ENCODE results near the gene C5orf34.
"Not testable (repeated sequence)": the region's sequence is repeated elsewhere in the genome, so short reads cannot be mapped to it uniquely, and the experiment has no call there.

The C5orf34 gene

DNA sequence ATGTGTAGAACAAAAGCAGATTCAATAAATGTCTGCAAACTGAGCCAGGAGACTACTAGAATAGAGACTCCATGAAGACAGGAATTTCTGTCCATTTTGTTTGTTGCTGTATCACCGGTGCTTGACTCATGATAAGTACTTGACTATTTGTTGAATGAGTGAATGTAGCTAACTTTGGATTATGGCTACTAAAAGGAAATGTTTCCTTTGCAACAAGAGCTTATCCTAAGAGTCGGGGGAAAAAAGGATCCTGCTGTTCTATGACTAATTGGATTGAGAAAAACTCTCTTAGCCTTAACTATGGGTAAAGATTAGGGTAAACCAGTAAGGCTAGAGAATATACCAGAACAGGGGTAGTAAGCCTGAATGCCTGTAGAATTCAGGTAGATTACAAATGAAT, 38.4 kb upstream of the C5orf34 start:
- Histone ChIP-seq H3K36me3 (ENCODE audit: control insufficient read depth, insufficient read depth, low read length) (peaks cover 22% of the 10 kb centered on the region), H3K27ac (ENCODE audit: insufficient read depth, low read depth, low read length, poor library complexity, severe bottlenecking) (no peak overlapping the region), H3K9me3 (ENCODE audit: control insufficient read depth, low read length) (no peaks in the 10 kb centered on the region), H3K27me3 (ENCODE audit: control insufficient read depth, insufficient read depth, low read length, poor library complexity, severe bottlenecking) (no peaks in the 10 kb centered on the region), H3K4me1 (ENCODE audit: control insufficient read depth, insufficient read depth, low read length) (peaks cover 22% of the 10 kb centered on the region), H3K4me3 (ENCODE audit: insufficient read depth, low read depth, low read length) (no peak overlapping the region)
- 35 to 57% methylated on average over 2 of the region's 2 CpGs for WGBS, 2 experiments

DNA sequence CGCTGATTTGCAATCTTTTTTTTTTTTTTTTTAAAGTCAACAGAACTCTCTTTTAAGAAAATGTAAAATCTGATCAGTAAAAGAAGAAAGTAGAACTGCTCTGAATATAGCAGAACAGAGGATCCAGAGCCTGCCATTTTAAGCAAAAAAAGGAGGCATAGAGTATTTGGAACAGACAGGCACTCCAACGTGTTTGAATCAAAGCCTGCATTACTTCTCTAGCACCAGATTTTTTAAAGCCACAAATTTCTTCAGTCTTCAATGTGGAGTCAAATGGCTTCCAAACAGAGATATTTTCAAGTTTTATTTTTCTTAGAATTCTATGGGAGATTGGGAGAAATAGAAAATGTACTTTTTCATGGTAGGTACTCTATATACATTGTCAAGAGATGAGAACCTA, 36.8 kb upstream of the C5orf34 start:
- no peak overlapping the region for H3K4me3 ChIP-seq (ENCODE audit: insufficient read depth, low read depth, low read length)
- peaks cover 22% of the 10 kb centered on the region for H3K4me1 ChIP-seq (ENCODE audit: control insufficient read depth, insufficient read depth, low read length)
- 91 to 100% methylated on average over 2 of the region's 2 CpGs for WGBS, 2 experiments
- H3K9me3 ChIP-seq (ENCODE audit: control insufficient read depth, low read length): no peaks in the 10 kb centered on the region
- H3K27ac ChIP-seq (ENCODE audit: insufficient read depth, low read depth, low read length, poor library complexity, severe bottlenecking): no peak overlapping the region
- H3K27me3 ChIP-seq (ENCODE audit: control insufficient read depth, insufficient read depth, low read length, poor library complexity, severe bottlenecking): no peaks in the 10 kb centered on the region
- H3K36me3 ChIP-seq (ENCODE audit: control insufficient read depth, insufficient read depth, low read length): peaks cover 28% of the 10 kb centered on the region

DNA sequence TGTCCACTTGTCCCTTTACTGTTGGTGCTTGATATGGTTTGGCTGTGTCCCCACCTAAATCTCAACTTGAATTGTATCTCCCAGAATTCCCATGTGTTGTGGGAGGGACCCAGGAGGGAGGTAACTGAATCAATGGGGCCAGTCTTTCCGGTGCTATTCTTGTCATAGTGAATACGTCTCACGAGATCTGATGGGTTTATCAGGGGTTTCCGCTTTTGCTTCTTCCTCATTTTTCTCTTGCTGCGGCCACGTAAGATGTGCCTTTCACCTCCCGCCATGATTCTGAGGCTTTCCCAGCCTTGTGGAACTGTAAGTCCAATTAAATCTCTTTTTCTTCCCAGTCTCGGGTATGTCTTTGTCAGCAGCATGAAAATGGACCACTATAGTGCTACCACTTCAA, 34.3 kb upstream of the C5orf34 start:
- H3K27me3 ChIP-seq (ENCODE audit: control insufficient read depth, insufficient read depth, low read length, poor library complexity, severe bottlenecking); H3K27ac ChIP-seq (ENCODE audit: insufficient read depth, low read depth, low read length, poor library complexity, severe bottlenecking); H3K4me3 ChIP-seq (ENCODE audit: insufficient read depth, low read depth, low read length); H3K9me3 ChIP-seq (ENCODE audit: control insufficient read depth, low read length): not testable (repeated sequence)
- peaks cover 41% of the 10 kb centered on the region for H3K36me3 ChIP-seq (ENCODE audit: control insufficient read depth, insufficient read depth, low read length)
- H3K4me1 ChIP-seq (ENCODE audit: control insufficient read depth, insufficient read depth, low read length): peaks cover 20% of the 10 kb centered on the region
- WGBS, 2 experiments: 92 to 98% methylated on average over 8 of the region's 8 CpGs

DNA sequence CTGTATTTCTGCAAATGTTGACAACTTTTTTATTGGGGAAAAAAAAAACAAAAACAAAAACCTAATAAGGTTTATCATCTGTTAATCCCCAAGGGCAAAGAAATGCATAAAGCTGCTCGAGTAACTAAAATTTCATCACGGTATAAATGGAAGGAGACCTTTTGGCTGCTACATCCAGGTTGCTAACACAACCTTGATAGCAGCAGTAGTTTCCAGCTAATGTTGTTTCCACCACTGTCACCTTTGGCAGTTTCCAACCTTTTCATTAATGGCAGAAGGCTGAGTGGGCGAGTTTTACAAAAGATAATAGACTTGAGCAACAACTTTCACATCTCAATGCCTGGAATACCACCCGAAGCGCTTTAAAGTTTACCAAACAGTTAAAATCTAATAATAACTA, 33.4 kb upstream of the C5orf34 start:
- H3K27me3 ChIP-seq (ENCODE audit: control insufficient read depth, insufficient read depth, low read length, poor library complexity, severe bottlenecking): no peaks in the 10 kb centered on the region
- no peak overlapping the region for H3K4me3 ChIP-seq (ENCODE audit: insufficient read depth, low read depth, low read length)
- peaks cover 50% of the 10 kb centered on the region for H3K36me3 ChIP-seq (ENCODE audit: control insufficient read depth, insufficient read depth, low read length)
- no peak overlapping the region for H3K27ac ChIP-seq (ENCODE audit: insufficient read depth, low read depth, low read length, poor library complexity, severe bottlenecking)
- H3K9me3 ChIP-seq (ENCODE audit: control insufficient read depth, low read length): no peaks in the 10 kb centered on the region
- 94 to 97% methylated on average over 5 of the region's 5 CpGs for WGBS, 2 experiments
- H3K4me1 ChIP-seq (ENCODE audit: control insufficient read depth, insufficient read depth, low read length): peaks cover 13% of the 10 kb centered on the region

DNA sequence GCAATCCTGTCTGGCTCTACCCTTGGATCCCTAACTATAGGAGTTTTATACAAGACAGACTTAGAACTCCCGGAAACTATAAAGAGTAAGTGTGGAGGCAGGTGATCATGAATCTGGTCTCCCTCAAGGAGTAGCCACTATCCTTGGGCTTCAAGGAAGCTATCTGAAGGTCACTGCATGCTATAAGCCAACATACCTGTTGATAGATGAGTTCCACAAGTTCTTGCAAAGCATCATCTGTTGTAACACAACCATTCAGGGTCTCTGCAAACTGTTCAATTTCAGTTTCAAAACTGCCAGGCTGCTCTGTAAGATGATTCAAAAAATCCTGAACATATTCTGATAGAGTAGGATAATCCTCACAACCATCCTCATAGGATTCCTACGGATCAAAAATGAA, 32.6 kb upstream of the C5orf34 start:
- WGBS, 2 experiments: 95 to 98% methylated on average over 2 of the region's 2 CpGs
- no peaks in the 10 kb centered on the region for H3K9me3 ChIP-seq (ENCODE audit: control insufficient read depth, low read length)
- no peak overlapping the region for H3K4me3 ChIP-seq (ENCODE audit: insufficient read depth, low read depth, low read length)
- H3K27ac ChIP-seq (ENCODE audit: insufficient read depth, low read depth, low read length, poor library complexity, severe bottlenecking): no peak overlapping the region
- H3K4me1 ChIP-seq (ENCODE audit: control insufficient read depth, insufficient read depth, low read length): peaks cover 5% of the 10 kb centered on the region
- no peaks in the 10 kb centered on the region for H3K27me3 ChIP-seq (ENCODE audit: control insufficient read depth, insufficient read depth, low read length, poor library complexity, severe bottlenecking)
- peaks cover 54% of the 10 kb centered on the region for H3K36me3 ChIP-seq (ENCODE audit: control insufficient read depth, insufficient read depth, low read length)

DNA sequence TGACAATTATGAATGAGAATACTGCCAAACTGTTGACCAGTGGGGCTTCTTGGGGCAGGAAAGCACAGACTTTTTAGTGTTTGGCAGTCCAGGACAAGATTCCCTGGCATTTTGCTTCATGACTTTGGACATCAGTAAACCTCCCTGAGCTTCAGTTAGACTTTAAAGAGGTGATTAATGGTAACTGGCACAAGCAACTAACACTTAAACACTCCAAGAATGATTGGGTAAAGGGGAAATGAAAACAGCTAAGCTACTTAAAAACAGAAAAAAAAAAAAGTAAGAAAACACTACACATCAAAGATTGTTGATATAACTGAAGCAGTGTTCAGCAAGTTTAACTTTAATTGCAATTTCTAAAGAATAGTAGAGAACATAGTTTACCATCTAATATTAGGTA, 28.5 kb upstream of the C5orf34 start:
- Histone ChIP-seq H3K9me3 (ENCODE audit: control insufficient read depth, low read length) (no peaks in the 10 kb centered on the region), H3K4me1 (ENCODE audit: control insufficient read depth, insufficient read depth, low read length) (no peaks in the 10 kb centered on the region), H3K27ac (ENCODE audit: insufficient read depth, low read depth, low read length, poor library complexity, severe bottlenecking) (no peak overlapping the region), H3K36me3 (ENCODE audit: control insufficient read depth, insufficient read depth, low read length) (peaks cover 56% of the 10 kb centered on the region), H3K4me3 (ENCODE audit: insufficient read depth, low read depth, low read length) (no peak overlapping the region), H3K27me3 (ENCODE audit: control insufficient read depth, insufficient read depth, low read length, poor library complexity, severe bottlenecking) (no peaks in the 10 kb centered on the region)

DNA sequence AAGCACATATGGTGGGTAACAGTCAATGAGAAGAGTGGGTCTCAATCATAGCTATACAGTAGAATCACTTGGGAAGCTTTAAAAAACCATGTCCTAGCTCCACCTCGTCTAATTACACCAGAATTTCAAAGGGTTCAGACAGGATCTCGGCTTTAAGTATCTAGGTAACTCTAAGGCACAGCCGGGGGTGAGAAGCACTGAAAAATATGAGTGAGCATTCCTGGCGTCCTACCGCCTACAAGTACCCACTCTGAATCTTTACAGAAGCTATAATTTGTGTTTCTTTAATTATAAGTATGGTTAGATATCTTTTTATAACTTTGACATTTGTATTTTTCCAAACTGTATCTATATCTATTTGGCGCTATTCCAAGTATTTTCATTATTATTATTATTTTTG, 25.8 kb upstream of the C5orf34 start:
- Histone ChIP-seq H3K27me3 (ENCODE audit: control insufficient read depth, insufficient read depth, low read length, poor library complexity, severe bottlenecking) (no peaks in the 10 kb centered on the region), H3K27ac (ENCODE audit: insufficient read depth, low read depth, low read length, poor library complexity, severe bottlenecking) (no peak overlapping the region), H3K36me3 (ENCODE audit: control insufficient read depth, insufficient read depth, low read length) (peaks cover 50% of the 10 kb centered on the region), H3K4me3 (ENCODE audit: insufficient read depth, low read depth, low read length) (no peak overlapping the region), H3K4me1 (ENCODE audit: control insufficient read depth, insufficient read depth, low read length) (no peaks in the 10 kb centered on the region), H3K9me3 (ENCODE audit: control insufficient read depth, low read length) (no peaks in the 10 kb centered on the region)
- 94 to 95% methylated on average over 5 of the region's 6 CpGs for WGBS, 2 experiments

DNA sequence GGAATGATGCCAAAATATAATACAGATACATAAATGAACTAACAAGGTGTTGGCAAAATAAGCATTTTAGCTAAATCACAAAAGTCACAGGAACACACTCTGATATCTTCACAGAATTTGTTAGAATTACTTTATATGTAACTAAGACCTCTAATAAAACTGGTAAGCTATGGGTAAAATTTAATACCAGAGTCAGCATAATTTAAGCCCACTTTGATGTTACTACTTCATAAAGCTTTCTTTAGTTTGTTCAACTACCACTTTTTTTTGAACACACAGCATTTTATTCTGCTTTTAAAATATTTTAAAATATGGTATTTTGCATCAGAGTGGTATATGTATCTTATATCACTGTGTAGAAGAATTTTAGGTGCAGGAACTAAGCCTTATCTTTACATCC, 22.0 kb upstream of the C5orf34 start:
- H3K27me3 ChIP-seq (ENCODE audit: control insufficient read depth, insufficient read depth, low read length, poor library complexity, severe bottlenecking): no peaks in the 10 kb centered on the region
- H3K36me3 ChIP-seq (ENCODE audit: control insufficient read depth, insufficient read depth, low read length): peaks cover 39% of the 10 kb centered on the region
- no peaks in the 10 kb centered on the region for H3K9me3 ChIP-seq (ENCODE audit: control insufficient read depth, low read length)
- no peaks in the 10 kb centered on the region for H3K4me1 ChIP-seq (ENCODE audit: control insufficient read depth, insufficient read depth, low read length)
- H3K4me3 ChIP-seq (ENCODE audit: insufficient read depth, low read depth, low read length): no peak overlapping the region
- no peak overlapping the region for H3K27ac ChIP-seq (ENCODE audit: insufficient read depth, low read depth, low read length, poor library complexity, severe bottlenecking)

DNA sequence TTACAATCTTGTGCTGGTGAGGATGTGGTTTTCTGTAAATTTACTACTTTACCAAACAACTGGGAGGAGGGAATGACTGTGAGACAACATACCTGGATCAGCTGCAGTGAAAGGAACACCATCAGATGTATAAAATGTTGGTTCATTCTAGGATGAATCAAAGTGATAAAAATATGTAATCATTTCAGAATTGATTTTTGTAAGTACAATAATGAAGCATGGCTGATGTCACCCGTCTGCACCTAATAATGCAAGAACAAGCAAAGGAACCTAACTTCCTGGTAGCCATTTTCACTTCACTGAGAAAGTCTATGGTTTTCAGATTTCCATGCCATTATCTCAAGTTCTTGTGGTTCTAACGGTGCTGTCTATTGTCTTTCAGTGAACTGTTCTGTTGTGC, 18.7 kb upstream of the C5orf34 start:
- H3K27me3 ChIP-seq (ENCODE audit: control insufficient read depth, insufficient read depth, low read length, poor library complexity, severe bottlenecking): no peaks in the 10 kb centered on the region
- no peaks in the 10 kb centered on the region for H3K9me3 ChIP-seq (ENCODE audit: control insufficient read depth, low read length)
- H3K27ac ChIP-seq (ENCODE audit: insufficient read depth, low read depth, low read length, poor library complexity, severe bottlenecking): no peak overlapping the region
- WGBS, 2 experiments: 87 to 94% methylated on average over 1 to 2 of the region's 2 CpGs
- no peak overlapping the region for H3K4me3 ChIP-seq (ENCODE audit: insufficient read depth, low read depth, low read length)
- no peaks in the 10 kb centered on the region for H3K4me1 ChIP-seq (ENCODE audit: control insufficient read depth, insufficient read depth, low read length)
- H3K36me3 ChIP-seq (ENCODE audit: control insufficient read depth, insufficient read depth, low read length): peaks cover 42% of the 10 kb centered on the region

DNA sequence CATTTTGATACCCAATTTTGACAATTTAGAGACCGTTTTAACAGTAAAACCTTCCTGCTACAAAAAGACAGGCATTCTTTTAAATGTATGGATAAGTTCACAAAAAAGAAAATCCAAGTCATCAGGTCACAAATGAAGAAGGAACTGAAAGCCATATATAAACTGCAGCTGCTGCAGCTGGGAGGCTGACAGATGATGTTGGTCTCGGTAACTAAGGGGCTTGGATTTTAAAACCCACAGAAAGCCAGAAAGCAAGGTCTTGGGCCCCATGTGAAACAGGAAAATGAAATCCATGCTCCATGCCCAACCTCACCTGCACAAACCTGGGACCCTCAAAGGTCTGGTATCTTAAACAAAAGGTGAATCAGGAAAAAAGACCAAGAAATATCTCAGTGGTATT, 15.7 kb upstream of the C5orf34 start:
- WGBS, 2 experiments: 93 to 99% methylated on average over 2 of the region's 2 CpGs
- Histone ChIP-seq H3K4me3 (ENCODE audit: insufficient read depth, low read depth, low read length) (no peak overlapping the region), H3K27ac (ENCODE audit: insufficient read depth, low read depth, low read length, poor library complexity, severe bottlenecking) (no peak overlapping the region), H3K4me1 (ENCODE audit: control insufficient read depth, insufficient read depth, low read length) (no peaks in the 10 kb centered on the region), H3K27me3 (ENCODE audit: control insufficient read depth, insufficient read depth, low read length, poor library complexity, severe bottlenecking) (no peaks in the 10 kb centered on the region), H3K9me3 (ENCODE audit: control insufficient read depth, low read length) (no peaks in the 10 kb centered on the region), H3K36me3 (ENCODE audit: control insufficient read depth, insufficient read depth, low read length) (peaks cover 43% of the 10 kb centered on the region)

DNA sequence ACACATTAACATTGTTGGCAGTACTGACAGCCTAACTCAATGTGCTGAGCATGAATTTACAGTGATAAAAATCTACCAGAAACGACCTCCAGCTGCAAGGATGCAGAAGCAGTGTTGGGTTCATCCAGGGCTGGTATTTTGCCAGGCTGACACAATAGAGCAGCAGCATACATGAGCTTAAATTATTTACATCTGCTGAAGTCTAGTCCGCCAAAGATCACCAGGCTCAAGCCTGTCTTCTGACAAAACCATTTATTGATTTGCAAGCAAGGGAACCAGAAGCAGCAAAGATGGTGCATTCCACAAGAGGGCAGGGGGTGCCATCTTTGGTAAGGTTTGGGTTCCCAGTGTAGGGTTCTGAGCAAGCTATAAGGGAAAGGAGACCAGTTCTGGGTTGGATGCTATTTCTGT, 8.7 kb upstream of the C5orf34 start:
- WGBS, 2 experiments: 92 to 94% methylated on average over 2 of the region's 2 CpGs
- Histone ChIP-seq H3K4me3 (ENCODE audit: insufficient read depth, low read depth, low read length) (no peak overlapping the region), H3K27me3 (ENCODE audit: control insufficient read depth, insufficient read depth, low read length, poor library complexity, severe bottlenecking) (no peaks in the 10 kb centered on the region), H3K4me1 (ENCODE audit: control insufficient read depth, insufficient read depth, low read length) (no peaks in the 10 kb centered on the region), H3K27ac (ENCODE audit: insufficient read depth, low read depth, low read length, poor library complexity, severe bottlenecking) (no peak overlapping the region), H3K9me3 (ENCODE audit: control insufficient read depth, low read length) (no peaks in the 10 kb centered on the region), H3K36me3 (ENCODE audit: control insufficient read depth, insufficient read depth, low read length) (peaks cover 21% of the 10 kb centered on the region)
